ENCODE results near the gene CFAP57. TPM values are rescaled to one million over a fixed set of nuclear protein-coding genes. Genes with fewer than 3 reads are reported as not detected.

Gene CFAP57
- total RNA-seq, 1 experiment from 2014 or later: 0.23 TPM

DNA sequence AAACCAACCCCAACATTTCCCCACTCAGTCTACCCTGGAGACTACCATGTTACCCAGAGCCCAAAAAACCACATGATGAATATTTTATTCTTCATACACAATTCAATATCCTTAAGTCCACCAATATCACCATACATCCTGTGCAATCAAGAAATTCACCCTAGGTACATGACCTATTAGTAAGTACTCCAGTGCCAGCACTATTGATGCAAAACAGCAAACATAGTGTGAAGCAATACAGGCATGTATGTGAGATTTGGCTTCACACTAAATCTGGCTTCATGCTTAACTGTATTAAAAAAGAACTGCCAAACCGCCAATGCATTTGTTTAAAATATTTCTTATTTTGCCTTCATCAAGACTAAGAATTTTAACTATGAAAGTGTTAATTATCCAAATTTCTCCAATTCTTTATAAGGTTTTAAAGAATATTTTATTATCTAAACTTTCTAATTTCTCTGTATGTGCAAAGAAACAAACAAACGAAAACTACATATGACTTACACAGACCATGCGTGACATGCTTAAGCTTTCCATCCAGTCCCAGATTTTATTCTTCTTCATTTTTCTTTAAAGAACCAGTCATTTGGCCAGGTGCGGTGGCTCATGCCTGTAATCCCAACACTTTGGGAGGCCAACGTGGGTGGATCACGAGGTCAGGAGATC is 75.3 kb downstream of the CFAP57 start:
- Histone ChIP-seq H3K27me3 (replicated peaks; ENCODE audit: control insufficient read depth, insufficient read depth, low read length) (no peaks in the 10 kb centered on the region), H3K4me1 (no peaks in the 10 kb centered on the region), H3K4me3 (ENCODE audit: low read depth, low read length) (no peak overlapping the region), H3K36me3 (ENCODE audit: control insufficient read depth, insufficient read depth, low read length) (no peaks in the 10 kb centered on the region), H3K9me3 (peaks cover 11% of the 10 kb centered on the region)
- Mint-ChIP-seq H3K27ac (ENCODE audit: unreplicated experiment) (no peak overlapping the region), H3K4me3 (ENCODE audit: unreplicated experiment) (no peak overlapping the region), H3K36me3 (ENCODE audit: insufficient read depth, unreplicated experiment) (no peaks in the 10 kb centered on the region), H3K9me3 (ENCODE audit: unreplicated experiment) (peaks cover 40% of the 10 kb centered on the region), H3K27me3 (ENCODE audit: insufficient read depth, unreplicated experiment) (peaks cover 3% of the 10 kb centered on the region), H3K4me1 (ENCODE audit: low read depth, unreplicated experiment) (no peaks in the 10 kb centered on the region)
- CTCF ChIA-PET: no interaction called here
- POLR2A ChIA-PET: no interaction called here
- no TSS peak for BruUV-seq (replicated peaks)
- TF ChIP-seq, protein P1, sequence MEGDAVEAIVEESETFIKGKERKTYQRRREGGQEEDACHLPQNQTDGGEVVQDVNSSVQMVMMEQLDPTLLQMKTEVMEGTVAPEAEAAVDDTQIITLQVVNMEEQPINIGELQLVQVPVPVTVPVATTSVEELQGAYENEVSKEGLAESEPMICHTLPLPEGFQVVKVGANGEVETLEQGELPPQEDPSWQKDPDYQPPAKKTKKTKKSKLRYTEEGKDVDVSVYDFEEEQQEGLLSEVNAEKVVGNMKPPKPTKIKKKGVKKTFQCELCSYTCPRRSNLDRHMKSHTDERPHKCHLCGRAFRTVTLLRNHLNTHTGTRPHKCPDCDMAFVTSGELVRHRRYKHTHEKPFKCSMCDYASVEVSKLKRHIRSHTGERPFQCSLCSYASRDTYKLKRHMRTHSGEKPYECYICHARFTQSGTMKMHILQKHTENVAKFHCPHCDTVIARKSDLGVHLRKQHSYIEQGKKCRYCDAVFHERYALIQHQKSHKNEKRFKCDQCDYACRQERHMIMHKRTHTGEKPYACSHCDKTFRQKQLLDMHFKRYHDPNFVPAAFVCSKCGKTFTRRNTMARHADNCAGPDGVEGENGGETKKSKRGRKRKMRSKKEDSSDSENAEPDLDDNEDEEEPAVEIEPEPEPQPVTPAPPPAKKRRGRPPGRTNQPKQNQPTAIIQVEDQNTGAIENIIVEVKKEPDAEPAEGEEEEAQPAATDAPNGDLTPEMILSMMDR (IDR thresholded peaks at IDR 0.05; ENCODE audit: insufficient read depth in 1 of 2, low read depth in 1 of 2, low read length in 1 of 2, severe bottlenecking in 1 of 2, unreplicated experiment in 1 of 2): no peak
- intact Hi-C loops (cut with micrococcal nuclease; ENCODE audit: unreplicated experiment): no loop called here
- DNase-seq: no peak

DNA sequence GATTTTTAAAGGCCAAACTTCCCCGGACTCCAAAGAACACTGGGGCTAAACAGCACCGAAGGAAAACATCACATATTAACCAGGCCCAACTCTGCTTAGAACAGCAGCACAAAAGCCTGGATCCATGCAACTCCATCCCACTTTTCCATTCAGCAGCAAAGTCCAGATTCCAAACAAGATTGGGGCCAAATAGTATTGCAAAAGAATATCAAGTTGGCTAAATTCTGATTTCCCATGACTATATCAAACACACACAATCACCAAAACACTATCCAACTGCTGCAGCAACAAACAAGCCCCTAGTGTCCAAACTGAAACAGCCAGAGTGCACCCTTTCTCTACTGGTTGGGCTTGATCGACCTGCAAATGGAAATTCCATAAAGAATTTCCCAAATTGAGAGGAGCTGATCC is 78.2 kb downstream of the CFAP57 start:
- TF ChIP-seq, protein P1 (IDR thresholded peaks at IDR 0.05; ENCODE audit: insufficient read depth in 1 of 2, low read depth in 1 of 2, low read length in 1 of 2, severe bottlenecking in 1 of 2, unreplicated experiment in 1 of 2): no peak
- Mint-ChIP-seq H3K27ac (ENCODE audit: unreplicated experiment) (no peak overlapping the region), H3K36me3 (ENCODE audit: insufficient read depth, unreplicated experiment) (no peaks in the 10 kb centered on the region), H3K4me3 (ENCODE audit: unreplicated experiment) (no peak overlapping the region), H3K27me3 (ENCODE audit: insufficient read depth, unreplicated experiment) (peaks cover 6% of the 10 kb centered on the region), H3K4me1 (ENCODE audit: low read depth, unreplicated experiment) (no peaks in the 10 kb centered on the region), H3K9me3 (ENCODE audit: unreplicated experiment) (peaks cover 49% of the 10 kb centered on the region)
- intact Hi-C loops (cut with micrococcal nuclease; ENCODE audit: unreplicated experiment): no loop called here
- H3K9me3 ChIP-seq: peaks cover 11% of the 10 kb centered on the region
- H3K36me3 ChIP-seq (ENCODE audit: control insufficient read depth, insufficient read depth, low read length): no peaks in the 10 kb centered on the region
- ChIA-PET POLR2A (no interaction called here), CTCF (no interaction called here)
- no peaks in the 10 kb centered on the region for H3K27me3 ChIP-seq (replicated peaks; ENCODE audit: control insufficient read depth, insufficient read depth, low read length)
- BruUV-seq (replicated peaks): no TSS peak
- H3K4me1 ChIP-seq: no peaks in the 10 kb centered on the region
- no peak overlapping the region for H3K4me3 ChIP-seq (ENCODE audit: low read depth, low read length)
- no peak for DNase-seq

DNA sequence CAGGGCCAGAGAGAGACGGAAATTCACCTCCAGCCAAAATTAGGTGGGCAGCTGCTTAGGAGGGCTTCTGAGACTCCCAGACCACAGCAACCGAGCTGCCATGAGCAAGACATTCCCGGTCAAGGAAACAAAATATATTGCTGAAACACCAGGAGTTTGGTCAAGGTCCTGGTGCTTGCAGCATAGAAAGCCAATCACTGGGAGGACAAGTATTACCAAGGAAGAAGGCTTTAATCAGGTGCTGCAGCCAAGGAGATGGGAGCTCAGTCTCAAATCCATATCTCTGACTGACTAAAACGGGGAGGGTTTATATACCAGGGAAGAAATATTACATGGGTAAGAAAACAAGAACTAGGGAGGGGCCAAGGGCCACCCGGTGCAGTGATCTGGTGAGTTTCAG is 78.9 kb downstream of the CFAP57 start:
- no peak overlapping the region for H3K4me3 Mint-ChIP-seq (ENCODE audit: unreplicated experiment)
- no peak for DNase-seq
- no peak overlapping the region for H3K27ac Mint-ChIP-seq (ENCODE audit: unreplicated experiment)
- Histone ChIP-seq H3K4me1 (no peaks in the 10 kb centered on the region), H3K4me3 (ENCODE audit: low read depth, low read length) (no peak overlapping the region), H3K36me3 (ENCODE audit: control insufficient read depth, insufficient read depth, low read length) (no peaks in the 10 kb centered on the region), H3K9me3 (peaks cover 11% of the 10 kb centered on the region), H3K27me3 (replicated peaks; ENCODE audit: control insufficient read depth, insufficient read depth, low read length) (no peaks in the 10 kb centered on the region)
- POLR2A ChIA-PET: no interaction called here
- H3K36me3 Mint-ChIP-seq (ENCODE audit: insufficient read depth, unreplicated experiment): no peaks in the 10 kb centered on the region
- CTCF ChIA-PET: no interaction called here
- peaks cover 6% of the 10 kb centered on the region for H3K27me3 Mint-ChIP-seq (ENCODE audit: insufficient read depth, unreplicated experiment)
- no TSS peak for BruUV-seq (replicated peaks)
- intact Hi-C loops (cut with micrococcal nuclease; ENCODE audit: unreplicated experiment): no loop called here
- H3K9me3 Mint-ChIP-seq (ENCODE audit: unreplicated experiment): peaks cover 42% of the 10 kb centered on the region
- H3K4me1 Mint-ChIP-seq (ENCODE audit: low read depth, unreplicated experiment): no peaks in the 10 kb centered on the region
- TF ChIP-seq, protein P1 (IDR thresholded peaks at IDR 0.05; ENCODE audit: insufficient read depth in 1 of 2, low read depth in 1 of 2, low read length in 1 of 2, severe bottlenecking in 1 of 2, unreplicated experiment in 1 of 2): no peak
